IMR-90 (cell line): ENCODE measurements around the gene OR5B2.

Source experiments
- BHLHE40 ChIP-seq: fragments of 150-350 bp; IDR thresholded peaks from 2 replicates; pipeline ENCODE4 v1.6.1; 2016; ENCODE audit warnings: mild to moderate bottlenecking, low read depth, low read length
- MXI1 ChIP-seq: IDR thresholded peaks from 2 replicates; pipeline ENCODE4 v1.6.1; 2012; ENCODE audit warnings: low read depth, mild to moderate bottlenecking, low read length, moderate library complexity, borderline replicate concordance
- POLR2A ChIP-seq: IDR thresholded peaks from 2 replicates; pipeline ENCODE4 v1.6.1; 2012; ENCODE audit warnings: mild to moderate bottlenecking, low read depth, low read length
- TF ChIP-seq, protein P1 (sequence below): conservative IDR thresholded peaks from 2 replicates; pipeline ENCODE4 v1.5.1; 2012; ENCODE audit warnings: mild to moderate bottlenecking, low read depth, low read length, improper control_type of control experiment

DNA sequence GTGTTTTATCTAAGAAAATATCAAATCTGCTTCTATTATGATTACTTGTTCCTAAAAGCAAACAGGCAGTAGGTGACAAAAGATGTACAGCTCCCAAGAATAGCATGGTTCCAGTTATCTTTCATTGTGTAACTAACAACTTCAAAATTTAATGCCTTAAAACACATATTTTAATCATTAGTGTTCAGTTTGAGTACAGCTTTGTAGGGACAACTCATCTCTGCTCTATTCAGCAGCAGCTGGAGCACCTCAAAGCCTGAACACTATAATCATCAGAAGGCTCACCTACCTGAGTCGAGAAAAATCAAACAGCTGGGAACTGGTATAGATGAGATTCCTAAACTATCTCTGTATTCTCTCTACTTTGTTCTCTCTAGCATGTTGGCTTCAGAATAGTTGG is 38.4 kb upstream of the OR5B2 start:
- TF ChIP-seq, protein P1, sequence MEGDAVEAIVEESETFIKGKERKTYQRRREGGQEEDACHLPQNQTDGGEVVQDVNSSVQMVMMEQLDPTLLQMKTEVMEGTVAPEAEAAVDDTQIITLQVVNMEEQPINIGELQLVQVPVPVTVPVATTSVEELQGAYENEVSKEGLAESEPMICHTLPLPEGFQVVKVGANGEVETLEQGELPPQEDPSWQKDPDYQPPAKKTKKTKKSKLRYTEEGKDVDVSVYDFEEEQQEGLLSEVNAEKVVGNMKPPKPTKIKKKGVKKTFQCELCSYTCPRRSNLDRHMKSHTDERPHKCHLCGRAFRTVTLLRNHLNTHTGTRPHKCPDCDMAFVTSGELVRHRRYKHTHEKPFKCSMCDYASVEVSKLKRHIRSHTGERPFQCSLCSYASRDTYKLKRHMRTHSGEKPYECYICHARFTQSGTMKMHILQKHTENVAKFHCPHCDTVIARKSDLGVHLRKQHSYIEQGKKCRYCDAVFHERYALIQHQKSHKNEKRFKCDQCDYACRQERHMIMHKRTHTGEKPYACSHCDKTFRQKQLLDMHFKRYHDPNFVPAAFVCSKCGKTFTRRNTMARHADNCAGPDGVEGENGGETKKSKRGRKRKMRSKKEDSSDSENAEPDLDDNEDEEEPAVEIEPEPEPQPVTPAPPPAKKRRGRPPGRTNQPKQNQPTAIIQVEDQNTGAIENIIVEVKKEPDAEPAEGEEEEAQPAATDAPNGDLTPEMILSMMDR, result no peak
- TF ChIP-seq POLR2A, result no peak
- TF ChIP-seq BHLHE40, result no peak
- no peak for TF ChIP-seq MXI1
